Prostate gland (tissue), 2 donors: Measurements from ENCODE around the gene CEP295NL.

ENCODE experiments used
- CTCF ChIP-seq, 4 experiments: fragments of 200-600 bp in 2 of 4; fragments of 450-650 bp in 2 of 4; sonication (generic) in 2 of 4; IDR thresholded peaks; 1 replicate in 3 of 4; 2 replicates in 1 of 4; pipeline ENCODE4 v1.5.1; 2016 to 2019; ENCODE audit warnings: antibody characterized with exemption in 4 of 4, mild to moderate bottlenecking in 2 of 4, moderate library complexity in 2 of 4
- POLR2A ChIP-seq: fragments of 450-650 bp; IDR thresholded peaks from one replicate; pipeline ENCODE4 v1.6.1; 2016; ENCODE audit warnings: antibody characterized with exemption, mild to moderate bottlenecking
- POLR2AphosphoS5 ChIP-seq: sonication (generic); formaldehyde crosslinking; IDR thresholded peaks from one replicate; pipeline ENCODE4 v1.6.1; 2017; ENCODE audit warnings: antibody characterized with exemption

GRCh38 chr17:78925662-78926555, 22.9 kb upstream of the CEP295NL start:
- TF ChIP-seq CTCF (IDR thresholded peaks at IDR 0.05): no peak
- TF ChIP-seq POLR2A: no peak
- TF ChIP-seq POLR2AphosphoS5: peak; percentile 14
